Stimulated activated naive CD4-positive, alpha-beta T cell (primary cell): ENCODE data around the gene TMEM208.

Experiments used
- DNase-seq, 6 experiments: peaks; one replicate each; lab custom pipeline; 2025; lab: John Stamatoyannopoulos, UW

Gene TMEM208

GRCh38 chr16:67249178-67250044 lies 22.5 kb downstream of the TMEM208 start:
- DNase-seq, result no peak

GRCh38 chr16:67250045-67250327 lies 23.1 kb downstream of the TMEM208 start:
- DNase-seq, result no peak

- DNase-seq, result no peak
These were observed 25.9 kb downstream of the TMEM208 start for GRCh38 chr16:67252609-67253497.

- no peak for DNase-seq
These were observed 28.0 kb downstream of the TMEM208 start for GRCh38 chr16:67254801-67255552.

GRCh38 chr16:67255553-67256221 lies 28.8 kb downstream of the TMEM208 start:
- DNase-seq, result no peak

- no peak for DNase-seq
These were observed 29.8 kb downstream of the TMEM208 start for GRCh38 chr16:67256701-67257230.

- no peak for DNase-seq
These were observed 30.7 kb downstream of the TMEM208 start for GRCh38 chr16:67257486-67258160.

GRCh38 chr16:67258161-67258835 lies 31.4 kb downstream of the TMEM208 start:
- no peak for DNase-seq

GRCh38 chr16:67259705-67260104 lies 32.8 kb downstream of the TMEM208 start:
- DNase-seq, result no peak

GRCh38 chr16:67260426-67261063 lies 33.6 kb downstream of the TMEM208 start:
- DNase-seq, result no peak

GRCh38 chr16:67263201-67263600 lies 36.3 kb downstream of the TMEM208 start:
- DNase-seq, result no peak

GRCh38 chr16:67264277-67264676 lies 37.3 kb downstream of the TMEM208 start:
- no peak for DNase-seq

GRCh38 chr16:67264866-67265265 lies 37.9 kb downstream of the TMEM208 start:
- no peak for DNase-seq

- DNase-seq, result no peak
These were observed 38.9 kb downstream of the TMEM208 start for GRCh38 chr16:67265834-67266233.

GRCh38 chr16:67268136-67268579 lies 41.2 kb downstream of the TMEM208 start:
- DNase-seq, result no peak

- no peak for DNase-seq
These were observed 42.8 kb downstream of the TMEM208 start for GRCh38 chr16:67269766-67270165.

GRCh38 chr16:67270931-67271338 lies 44.0 kb downstream of the TMEM208 start:
- no peak for DNase-seq

GRCh38 chr16:67271446-67271845 lies 44.5 kb downstream of the TMEM208 start:
- DNase-seq, result no peak

GRCh38 chr16:67275321-67275720 lies 48.4 kb downstream of the TMEM208 start:
- no peak for DNase-seq
